HFF-Myc (cell line): Measurements from ENCODE around the gene SLC24A5.

Experiments
- DNase-seq: peaks from one replicate; pipeline ENCODE4 v3.0.0-alpha.2; 2011; ENCODE audit warnings: low read depth; ENCODE audit errors: extremely low read depth
- H3K4me3 ChIP-seq: replicated peaks from 2 replicates; pipeline ENCODE4 v1.5.1; 2011; ENCODE audit warnings: low read depth, mild to moderate bottlenecking, control low read depth, low read length
- CTCF ChIP-seq: IDR thresholded peaks from 2 replicates; pipeline ENCODE4 v1.5.1; 2012; ENCODE audit warnings: mild to moderate bottlenecking, low read depth, low read length, control low read depth; ENCODE audit errors: missing control alignments

SLC24A5 gene

DNA sequence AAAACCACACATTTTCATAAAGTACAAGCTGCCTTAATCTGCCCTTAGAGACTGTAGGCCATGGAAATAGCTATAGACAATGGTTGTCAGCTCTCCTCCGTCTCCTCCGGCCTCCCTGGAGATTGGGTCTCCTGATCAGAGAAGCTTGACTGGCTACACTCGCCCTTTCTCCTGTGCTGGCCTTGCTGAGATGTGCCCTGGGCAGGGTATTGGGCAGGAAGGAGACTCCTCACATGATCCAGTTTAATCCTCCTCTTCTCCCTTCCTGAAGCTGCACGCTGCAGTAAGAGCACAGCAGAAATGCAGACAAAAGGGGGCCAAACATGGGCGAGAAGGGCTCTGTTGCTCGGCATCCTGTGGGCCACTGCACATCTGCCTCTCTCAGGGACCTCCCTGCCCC lies at the start of gene SLC24A5:
TSS of gene SLC24A5 (plus strand) at position 246 of the 400 bp plus-strand sequence. CDS start at position 301, 55 bp downstream.
- no peak within 1 kb of the TSS for H3K4me3 ChIP-seq
- no peak for TF ChIP-seq CTCF
- DNase-seq, result no peak

GRCh38 chr15:48072941-48073340 lies 47.8 kb upstream of the SLC24A5 start:
- DNase-seq, result no peak
- no peak for TF ChIP-seq CTCF
- no peak overlapping the region for H3K4me3 ChIP-seq

DNA sequence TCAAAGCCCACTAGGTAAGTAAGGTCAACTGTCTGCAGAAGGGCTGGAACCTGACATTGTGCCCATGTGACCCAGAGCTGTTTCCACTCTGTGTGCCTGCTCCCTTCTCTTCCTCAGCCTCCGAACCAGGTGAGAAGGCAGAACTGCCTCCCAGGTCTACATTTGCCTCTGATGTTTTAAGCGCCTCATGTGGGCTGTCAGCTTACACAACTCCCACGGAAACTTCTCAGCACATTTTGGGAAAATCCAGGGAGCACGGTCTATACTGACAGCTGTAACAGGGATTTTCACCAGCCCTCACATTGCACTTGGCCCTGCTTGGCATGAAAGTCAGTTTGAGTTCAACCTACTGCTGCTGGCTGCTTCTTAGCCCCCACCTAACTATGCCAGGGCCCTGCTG lies 46.9 kb upstream of the SLC24A5 start:
- H3K4me3 ChIP-seq, result no peak overlapping the region
- no peak for DNase-seq
- TF ChIP-seq CTCF, result no peak

DNA sequence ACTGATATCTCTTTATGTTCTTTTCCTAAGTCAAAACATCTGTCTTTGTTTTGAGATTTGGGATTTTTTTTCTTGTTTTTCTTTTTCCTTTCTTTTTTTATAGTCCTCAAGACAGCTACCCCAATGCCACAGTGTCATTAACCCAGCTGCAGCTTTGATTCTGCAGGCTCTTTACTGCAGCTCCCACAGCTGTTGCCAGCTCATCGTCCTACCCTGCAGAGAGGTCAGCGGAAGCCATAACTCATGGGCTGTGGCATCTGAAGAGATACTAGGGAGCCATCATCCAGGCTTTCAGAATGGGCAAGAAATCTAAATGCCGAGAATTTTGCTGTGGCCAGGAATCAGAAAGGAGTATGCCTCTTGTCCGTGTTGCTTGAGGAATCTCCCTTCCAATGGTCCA lies 44.3 kb upstream of the SLC24A5 start:
- DNase-seq, result no peak
- H3K4me3 ChIP-seq, result no peak overlapping the region
- no peak for TF ChIP-seq CTCF

DNA sequence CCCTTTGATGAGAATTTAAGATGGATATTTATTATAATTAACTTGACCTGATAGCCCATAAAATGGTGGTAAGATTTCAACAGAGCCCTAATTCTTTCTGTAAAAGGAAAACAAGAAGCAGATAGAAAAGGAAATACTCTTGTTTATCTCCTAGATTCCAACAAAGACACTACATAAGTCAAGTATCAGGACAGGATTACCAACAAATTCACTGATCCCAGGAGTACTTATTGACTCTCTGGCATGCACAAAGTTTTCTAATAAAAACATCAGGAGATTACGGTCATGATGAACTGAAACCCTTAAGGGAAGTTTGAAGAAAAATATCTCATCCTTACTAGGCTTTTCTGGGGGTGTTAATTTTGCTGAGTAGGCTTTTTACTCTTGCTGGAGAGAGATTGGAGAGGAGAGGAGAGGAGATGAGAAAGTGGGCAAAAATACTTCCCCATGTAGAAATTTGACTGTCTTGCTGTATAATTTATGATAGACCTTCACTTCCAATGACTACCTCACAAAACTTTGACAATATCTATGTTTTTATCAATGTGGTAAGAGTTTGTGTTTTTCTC lies 43.1 kb upstream of the SLC24A5 start:
- H3K4me3 ChIP-seq, result no peak overlapping the region
- TF ChIP-seq CTCF, result no peak

DNA sequence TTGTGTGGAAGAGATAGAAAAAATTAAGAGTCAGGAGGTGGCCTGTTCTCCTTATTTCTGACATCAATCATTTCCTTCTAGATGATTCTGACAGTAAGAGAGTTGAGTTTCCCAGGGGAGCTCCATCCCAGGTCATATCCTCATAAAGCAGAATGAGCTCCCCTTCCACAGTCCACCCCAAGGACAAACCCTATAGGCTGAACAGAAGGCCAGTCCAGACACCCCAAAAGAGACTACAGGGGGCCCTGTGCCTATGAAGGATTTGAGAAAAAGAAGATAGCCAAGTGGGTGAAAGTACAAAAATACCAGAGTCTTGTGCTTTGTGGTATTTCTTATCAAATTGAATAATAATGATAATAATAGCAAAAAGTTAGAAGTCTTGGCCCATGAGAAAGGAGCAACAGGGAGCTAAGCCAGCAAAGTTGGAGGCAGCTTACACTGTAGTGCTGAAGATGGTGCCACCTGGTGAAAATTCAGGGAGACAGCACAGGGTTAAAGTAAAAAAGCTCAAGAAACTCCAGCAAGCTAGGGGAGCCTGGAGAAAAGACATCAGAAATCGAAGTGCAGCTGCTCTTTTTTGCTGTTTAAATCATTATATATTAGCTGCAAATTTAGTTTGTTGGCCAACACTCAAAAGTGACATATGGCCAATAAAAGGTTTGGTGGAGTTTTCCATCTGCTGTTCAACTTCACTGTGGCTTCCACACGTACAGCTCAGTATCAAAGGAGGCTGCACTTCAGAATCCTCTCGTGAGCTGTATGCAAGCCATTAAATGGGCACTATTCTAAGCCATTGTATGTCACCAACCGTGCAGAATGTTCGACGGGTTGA lies 35.8 kb upstream of the SLC24A5 start:
- TF ChIP-seq CTCF, result peak; percentile 50
- no peak for DNase-seq
- H3K4me3 ChIP-seq, result no peak overlapping the region

More for the DNA sequence above, 43.1 kb upstream of the SLC24A5 start:
- no peak for DNase-seq
